Vagina (tissue), 2 donors: ENCODE data around the gene FCRL2. TPM values are rescaled to one million over a fixed set of nuclear protein-coding genes. Genes with fewer than 3 reads are reported as not detected.

Source experiments
- DNase-seq, 2 donors: peaks; one replicate each; pipeline ENCODE4 v3.0.0-alpha.2; 2017; ENCODE audit errors: extremely low spot score in 2 of 2
- H3K27ac ChIP-seq: fragments of 200-600 bp; sonication (generic); one replicate; pipeline ENCODE4 v1.5.1; 2019
- H3K27me3 ChIP-seq: fragments of 200-600 bp; sonication (generic); one replicate; pipeline ENCODE4 v1.5.1; 2019
- H3K36me3 ChIP-seq, 2 donors: fragments of 200-600 bp; sonication (generic); one replicate each; pipeline ENCODE4 v1.5.1; 2017 to 2019
- H3K4me1 ChIP-seq: fragments of 200-600 bp; sonication (generic); one replicate; pipeline ENCODE4 v1.5.1; 2019
- H3K4me3 ChIP-seq, 2 donors: fragments of 200-600 bp; sonication (generic); 1 replicate in 1 of 2; 2 replicates in 1 of 2; pipeline ENCODE4 v1.5.1; 2016 to 2019
- H3K9me3 ChIP-seq: fragments of 200-600 bp; sonication (generic); one replicate; pipeline ENCODE4 v1.5.1; 2019
- CTCF ChIP-seq, 3 experiments: fragments of 450-650 bp in 2 of 3; fragments of 200-600 bp in 1 of 3; sonication (generic) in 1 of 3; IDR thresholded peaks; one replicate each; pipeline ENCODE4 v1.5.1; 2017 to 2019; ENCODE audit warnings: antibody characterized with exemption in 3 of 3, mild to moderate bottlenecking in 2 of 3, moderate library complexity in 2 of 3
- POLR2A ChIP-seq, 2 donors: fragments of 450-650 bp; IDR thresholded peaks; one replicate each; pipeline ENCODE4 v1.6.1; 2017; ENCODE audit warnings: antibody characterized with exemption in 2 of 2, mild to moderate bottlenecking in 2 of 2, moderate library complexity in 2 of 2
- POLR2AphosphoS5 ChIP-seq, 2 donors: sonication (generic); formaldehyde crosslinking; IDR thresholded peaks; one replicate each; pipeline ENCODE4 v1.9.0; 2017; ENCODE audit warnings: antibody characterized with exemption in 2 of 2, mild to moderate bottlenecking in 2 of 2, low read depth in 1 of 2; ENCODE audit not compliant: insufficient read depth in 1 of 2
- intact Hi-C: fragments of 100-400 bp; cut with DNase I; formaldehyde crosslinking; loops from one replicate; pipeline ENCODE4 v1.15.1; 2023
- total RNA-seq: library from RNA; depleted of rRNA; stranded (reverse); fragments of >200 nt; gene quantifications from one replicate; pipeline ENCODE4 v1.2.3, GENCODE V29; 2016

The FCRL2 gene
- total RNA-seq, 1 donor from 2014 or later = not detected

GRCh38 chr1:157806431-157807149 lies 29.7 kb upstream of the FCRL2 start:
- no peaks in the 10 kb centered on the region for H3K27me3 ChIP-seq
- H3K9me3 ChIP-seq = no peaks in the 10 kb centered on the region
- DNase-seq = no peak
- TF ChIP-seq CTCF (IDR thresholded peaks at IDR 0.05) (no peak), POLR2AphosphoS5 (IDR thresholded peaks at IDR 0.05; ENCODE audit: insufficient read depth in 1 of 2, low read depth in 1 of 2) (no peak), POLR2A (IDR thresholded peaks at IDR 0.05) (no peak)
- no peak overlapping the region for H3K27ac ChIP-seq
- no peak overlapping the region for H3K4me3 ChIP-seq
- no peaks in the 10 kb centered on the region for H3K4me1 ChIP-seq
- intact Hi-C loops = no loop called here
- no peaks in the 10 kb centered on the region for H3K36me3 ChIP-seq

- no peak overlapping the region for H3K4me3 ChIP-seq
- no peak for DNase-seq
- intact Hi-C loops = no loop called here
- no peaks in the 10 kb centered on the region for H3K36me3 ChIP-seq
- no peaks in the 10 kb centered on the region for H3K9me3 ChIP-seq
- no peak overlapping the region for H3K27ac ChIP-seq
- H3K4me1 ChIP-seq = no peaks in the 10 kb centered on the region
- TF ChIP-seq POLR2A (IDR thresholded peaks at IDR 0.05) (no peak), CTCF (IDR thresholded peaks at IDR 0.05) (no peak), POLR2AphosphoS5 (IDR thresholded peaks at IDR 0.05; ENCODE audit: insufficient read depth in 1 of 2, low read depth in 1 of 2) (no peak)
- H3K27me3 ChIP-seq = no peaks in the 10 kb centered on the region
Measured at GRCh38 chr1:157803851-157804250, 26.9 kb upstream of the FCRL2 start.

GRCh38 chr1:157799996-157800395 lies 23.1 kb upstream of the FCRL2 start:
- intact Hi-C loops = no loop called here
- Histone ChIP-seq H3K27me3 (no peaks in the 10 kb centered on the region), H3K9me3 (no peaks in the 10 kb centered on the region), H3K27ac (no peak overlapping the region), H3K4me3 (no peak overlapping the region), H3K4me1 (no peaks in the 10 kb centered on the region), H3K36me3 (no peaks in the 10 kb centered on the region)
- TF ChIP-seq CTCF (IDR thresholded peaks at IDR 0.05) (no peak), POLR2AphosphoS5 (IDR thresholded peaks at IDR 0.05; ENCODE audit: insufficient read depth in 1 of 2, low read depth in 1 of 2) (no peak), POLR2A (IDR thresholded peaks at IDR 0.05) (no peak)
- DNase-seq = no peak

GRCh38 chr1:157798211-157798610 lies 21.3 kb upstream of the FCRL2 start:
- DNase-seq = no peak
- intact Hi-C loops = no loop called here
- Histone ChIP-seq H3K36me3 (no peaks in the 10 kb centered on the region), H3K27me3 (no peaks in the 10 kb centered on the region), H3K4me3 (no peak overlapping the region), H3K27ac (no peak overlapping the region), H3K4me1 (no peaks in the 10 kb centered on the region), H3K9me3 (no peaks in the 10 kb centered on the region)
- TF ChIP-seq POLR2AphosphoS5 (IDR thresholded peaks at IDR 0.05; ENCODE audit: insufficient read depth in 1 of 2, low read depth in 1 of 2) (no peak), CTCF (IDR thresholded peaks at IDR 0.05) (no peak), POLR2A (IDR thresholded peaks at IDR 0.05) (no peak)

GRCh38 chr1:157785248-157785647 lies 8.3 kb upstream of the FCRL2 start:
- intact Hi-C loops = no loop called here
- H3K9me3 ChIP-seq = no peaks in the 10 kb centered on the region
- H3K27me3 ChIP-seq = no peaks in the 10 kb centered on the region
- no peak overlapping the region for H3K27ac ChIP-seq
- TF ChIP-seq POLR2A (IDR thresholded peaks at IDR 0.05) (no peak), CTCF (IDR thresholded peaks at IDR 0.05) (no peak), POLR2AphosphoS5 (IDR thresholded peaks at IDR 0.05; ENCODE audit: insufficient read depth in 1 of 2, low read depth in 1 of 2) (no peak)
- DNase-seq = no peak
- H3K4me3 ChIP-seq = no peak overlapping the region
- no peaks in the 10 kb centered on the region for H3K36me3 ChIP-seq
- no peaks in the 10 kb centered on the region for H3K4me1 ChIP-seq
